ENCODE results near the gene TUBG2.

The TUBG2 gene

DNA sequence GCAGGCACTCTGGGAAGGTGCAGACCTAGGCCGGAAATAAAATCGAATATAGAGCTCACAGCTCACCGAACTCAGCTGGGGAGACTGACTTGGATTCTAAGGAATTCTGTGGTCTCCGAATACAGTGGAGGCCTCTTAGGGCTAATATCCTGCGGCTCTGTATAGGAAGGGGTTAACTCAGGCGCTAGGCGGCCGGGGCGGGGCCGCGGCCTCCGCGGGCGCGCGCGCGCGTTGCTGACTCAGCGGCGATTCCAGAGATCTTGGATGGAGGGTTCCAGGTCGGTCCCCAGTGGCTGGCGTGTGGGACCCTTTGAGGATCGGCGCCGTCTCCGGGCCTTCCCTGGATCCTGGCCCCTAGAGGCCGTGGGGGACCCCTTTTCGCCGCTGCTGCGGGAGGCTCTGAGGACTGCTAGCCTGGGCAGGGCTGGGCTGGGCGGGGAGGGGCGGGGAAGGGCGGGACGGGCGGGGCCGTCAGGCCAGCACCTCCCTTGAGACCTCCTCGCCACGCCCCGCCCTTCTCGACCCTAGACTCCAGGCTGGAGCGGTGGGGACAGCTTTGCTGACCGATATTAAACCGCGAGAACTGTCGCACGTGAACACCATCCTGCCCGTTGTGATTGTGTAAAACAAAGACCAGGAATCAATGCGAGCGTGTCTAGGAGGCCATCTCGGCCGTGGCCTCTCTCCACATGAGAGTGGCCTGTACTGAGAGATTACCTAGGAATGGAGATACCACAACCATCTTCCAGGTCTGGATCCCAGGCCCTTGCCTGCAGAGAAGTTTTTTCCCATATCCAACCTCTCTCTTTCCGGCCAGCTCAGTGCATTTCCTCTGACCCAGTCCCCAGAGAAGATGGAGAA, 19.1 kb downstream of the TUBG2 start:
- DNase-seq: peak; percentile 91

GRCh38 chr17:42678951-42679491, 19.9 kb downstream of the TUBG2 start:
- DNase-seq: peak; percentile 79

DNA sequence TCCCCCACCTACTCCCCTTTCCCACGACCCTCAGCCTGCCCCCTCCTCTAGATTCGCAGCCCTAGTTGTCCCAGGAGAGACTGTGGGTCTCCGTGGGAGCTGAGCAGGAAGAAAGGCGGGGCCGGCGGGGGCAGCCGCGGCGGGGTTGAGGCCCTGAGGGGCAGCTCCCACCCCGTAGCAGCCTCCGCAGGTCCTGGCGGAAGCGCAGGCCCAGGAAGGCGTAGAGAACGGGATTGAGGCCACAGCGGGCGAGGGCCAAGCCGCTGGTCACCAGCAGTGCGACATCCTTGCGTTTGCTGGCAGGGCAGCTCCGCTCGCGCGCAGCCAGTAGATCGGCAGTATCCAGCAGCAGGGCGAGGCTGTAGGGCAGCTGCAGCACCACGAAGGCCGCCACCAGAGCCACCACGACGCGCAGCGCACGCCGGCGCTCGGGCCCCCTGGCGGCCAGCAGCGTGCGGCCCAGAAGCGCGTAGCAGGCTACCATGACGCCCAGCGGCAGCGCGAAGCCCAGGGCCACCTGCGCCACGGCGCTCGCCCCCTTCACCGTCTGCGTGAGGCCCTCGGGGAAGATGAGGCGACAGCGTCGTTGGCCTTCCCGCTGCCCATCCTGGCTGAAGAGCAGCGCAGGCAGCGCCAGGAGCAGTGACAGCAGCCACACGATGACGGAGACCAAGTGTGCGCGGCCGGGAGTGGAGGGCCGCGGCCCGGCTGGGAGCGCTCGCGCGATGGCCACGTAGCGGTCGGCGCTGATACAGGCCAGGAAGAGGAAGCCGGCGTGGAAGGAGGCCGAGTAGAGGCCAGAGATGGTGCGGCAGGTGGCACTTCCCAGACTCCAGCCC, 20.6 kb downstream of the TUBG2 start:
- DNase-seq: peak; percentile 82

GRCh38 chr17:42680331-42680808, 21.3 kb downstream of the TUBG2 start:
- DNase-seq: no peak

GRCh38 chr17:42681976-42682721, 23.1 kb downstream of the TUBG2 start, which contains the start of gene CNTNAP1:
CNTNAP1 (plus strand) TSS chr17:42682531; CDS start chr17:42682830, 299 bp downstream.
- DNase-seq: peak; percentile 42

DNA sequence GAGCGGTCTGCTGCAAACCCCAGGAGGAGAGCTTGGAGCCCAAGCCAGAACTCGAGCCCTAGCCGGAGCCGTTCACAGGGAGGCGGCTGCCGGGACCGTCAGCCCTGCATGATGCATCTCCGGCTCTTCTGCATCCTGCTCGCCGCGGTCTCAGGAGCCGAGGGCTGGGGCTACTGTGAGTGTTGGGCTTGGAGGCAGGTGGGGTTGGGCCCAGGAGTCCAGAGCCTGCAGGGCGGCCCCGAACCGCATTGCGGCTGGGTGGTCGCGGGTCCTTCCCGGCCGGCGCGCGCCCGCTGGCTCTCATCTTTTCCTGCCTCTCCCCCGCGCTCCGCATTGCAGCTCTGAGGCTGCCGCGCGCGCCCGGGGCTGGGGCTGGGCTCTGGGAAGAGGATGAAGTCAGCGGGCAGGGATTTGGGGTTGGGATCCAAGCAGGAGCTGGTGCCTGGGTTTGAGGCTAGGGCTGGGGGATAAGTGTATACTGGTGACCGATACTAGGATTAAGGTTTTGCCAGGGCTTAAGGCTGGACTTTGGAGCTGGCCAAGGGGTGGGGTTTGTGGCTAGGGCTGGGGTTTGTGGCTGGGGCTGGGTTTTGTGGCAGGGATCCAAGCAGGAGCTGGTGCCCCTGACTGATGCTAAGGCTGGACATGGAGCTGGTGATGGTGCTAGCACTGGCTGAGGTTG, 23.8 kb downstream of the TUBG2 start:
- DNase-seq: peak; percentile 47

- no peak for DNase-seq
Measured at GRCh38 chr17:42683407-42684034, 24.4 kb downstream of the TUBG2 start.

GRCh38 chr17:42684929-42685556, 26.0 kb downstream of the TUBG2 start:
- no peak for DNase-seq

DNA sequence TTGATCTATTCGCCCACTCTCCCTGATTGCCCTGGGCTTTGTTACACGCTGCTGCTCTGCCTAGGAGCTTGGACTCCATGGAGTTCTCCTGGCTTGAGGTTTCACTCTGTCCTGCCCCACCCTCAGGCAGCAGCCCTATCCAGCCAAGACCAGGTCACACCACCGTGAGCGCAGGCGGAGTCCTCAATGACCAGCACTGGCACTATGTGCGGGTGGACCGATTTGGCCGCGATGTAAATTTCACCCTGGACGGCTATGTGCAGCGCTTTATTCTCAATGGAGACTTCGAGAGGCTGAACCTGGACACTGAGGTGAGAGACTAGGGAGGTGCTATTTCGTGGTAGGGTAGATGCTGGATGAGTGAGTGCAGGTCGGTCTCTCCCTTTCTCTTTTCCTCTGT, 26.7 kb downstream of the TUBG2 start:
- DNase-seq: no peak

GRCh38 chr17:42686520-42687128, 27.5 kb downstream of the TUBG2 start:
- no peak for DNase-seq

- no peak for DNase-seq
Measured at GRCh38 chr17:42687707-42688320, 28.7 kb downstream of the TUBG2 start.

- DNase-seq: no peak
Measured at GRCh38 chr17:42690596-42690995, 31.5 kb downstream of the TUBG2 start.

GRCh38 chr17:42691021-42691545, 32.0 kb downstream of the TUBG2 start:
- no peak for DNase-seq

DNA sequence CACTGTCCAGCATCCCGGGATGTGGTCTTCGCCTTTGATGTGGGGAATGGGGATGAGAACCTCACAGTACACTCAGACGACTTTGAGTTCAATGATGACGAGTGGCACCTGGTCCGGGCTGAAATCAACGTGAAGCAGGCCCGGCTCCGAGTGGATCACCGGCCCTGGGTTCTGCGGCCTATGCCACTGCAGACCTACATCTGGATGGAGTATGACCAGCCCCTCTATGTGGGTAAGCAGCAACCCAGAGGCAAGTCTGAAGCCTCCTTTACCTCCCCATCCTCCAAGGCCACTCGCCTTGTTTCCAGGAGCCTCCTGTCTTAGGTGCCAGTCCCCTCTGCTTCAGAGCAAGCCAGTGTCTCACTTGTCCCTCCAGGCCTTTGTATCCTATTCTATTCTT, 33.4 kb downstream of the TUBG2 start:
- no peak for DNase-seq

GRCh38 chr17:42694524-42694923, 35.4 kb downstream of the TUBG2 start:
- no peak for DNase-seq

GRCh38 chr17:42695500-42695899, 36.4 kb downstream of the TUBG2 start:
- no peak for DNase-seq

- no peak for DNase-seq
Measured at GRCh38 chr17:42697108-42697811, 38.2 kb downstream of the TUBG2 start.

- DNase-seq: no peak
Measured at GRCh38 chr17:42698736-42699414, 39.8 kb downstream of the TUBG2 start.

DNA sequence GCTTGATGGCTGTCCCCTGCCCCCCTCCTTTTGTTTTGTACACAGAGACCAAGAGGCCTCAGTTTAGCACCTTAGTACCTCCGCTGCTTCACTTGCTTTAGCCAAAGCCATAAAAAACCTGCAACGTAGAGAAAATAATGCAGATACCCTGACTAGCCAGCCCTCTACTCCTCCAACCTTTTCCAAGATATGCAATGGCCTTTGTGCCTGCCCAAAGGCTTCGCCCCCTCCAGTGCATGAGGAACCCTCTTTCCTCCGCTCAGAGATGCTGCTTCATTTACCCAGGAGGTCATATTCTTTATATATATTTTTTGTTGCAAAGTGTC, 40.3 kb downstream of the TUBG2 start:
- DNase-seq: no peak

All from NCI-H345 (cell line).